BJ (cell line): ENCODE measurements around the gene CAPN3. TPM values are rescaled to one million over a fixed set of nuclear protein-coding genes. Genes with fewer than 3 reads are reported as not detected.
"Not testable (repeated sequence)": the region's sequence is repeated elsewhere in the genome, so short reads cannot be mapped to it uniquely, and the experiment has no call there.

ENCODE experiments used
- CTCF ChIA-PET: fragments of 350-600 bp; formaldehyde crosslinking; extraction: SDS; loops from one replicate; lab custom pipeline; 2021; ENCODE audit warnings: antibody characterized with exemption, inconsistent platforms; lab: Yijun Ruan, JAX
- POLR2A ChIA-PET: fragments of 300-600 bp; sonication (Branson Sonifier 250); formaldehyde crosslinking; extraction: SDS; loops from one replicate; lab custom pipeline; 2021; ENCODE audit warnings: antibody characterized with exemption; lab: Charles Lee
- DNase-seq: peaks from one replicate; pipeline ENCODE4 v3.0.0-alpha.2; 2011; ENCODE audit warnings: low read depth
- H3K27me3 ChIP-seq: 2 replicates; pipeline ENCODE4 v1.6.0; 2011; ENCODE audit warnings: low read length; ENCODE audit not compliant: control insufficient read depth, insufficient read depth
- H3K36me3 ChIP-seq: 2 replicates; pipeline ENCODE4 v1.5.1; 2011; ENCODE audit warnings: low read length; ENCODE audit not compliant: control insufficient read depth, insufficient read depth
- H3K4me3 ChIP-seq: 2 replicates; pipeline ENCODE4 v1.5.1; 2011; ENCODE audit warnings: low read depth, mild to moderate bottlenecking, control low read depth, low read length
- polyA plus RNA-seq: library from polyadenylated mRNA; depleted of rRNA; stranded (reverse); fragments of >200 nt; gene quantifications from 2 replicates; pipeline ENCODE4 v1.2.3, GENCODE V29; 2011
- TF ChIP-seq, protein P1 (sequence below): IDR thresholded peaks from 2 replicates; pipeline ENCODE4 v1.5.1; 2011; ENCODE audit warnings: low read depth, mild to moderate bottlenecking, control low read depth, inconsistent platforms, low read length, moderate library complexity; ENCODE audit not compliant: insufficient read depth

The CAPN3 gene
- polyA plus RNA-seq, 1 experiment = 6.6 TPM

GRCh38 chr15:42335074-42335473, 24.2 kb upstream of the CAPN3 start:
- POLR2A ChIA-PET = no interaction called here

DNA sequence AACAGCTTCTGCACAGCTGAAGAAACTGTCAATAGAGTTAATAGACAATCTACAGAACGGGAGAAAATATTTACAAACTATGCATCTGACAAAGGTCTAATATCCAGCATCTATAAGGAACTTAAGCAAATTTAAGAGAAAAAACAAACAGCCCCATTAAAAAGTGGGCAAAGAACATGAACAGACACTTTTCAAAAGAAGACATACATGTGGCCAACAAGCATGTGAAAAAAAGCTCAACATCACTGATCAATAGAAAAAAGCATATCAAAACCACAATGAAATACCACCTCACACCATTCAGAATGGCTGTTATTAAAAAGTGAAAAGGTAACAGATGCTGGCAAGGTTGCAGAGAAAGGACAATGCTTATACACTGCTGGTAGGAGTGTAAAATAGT, 22.7 kb upstream of the CAPN3 start:
- DNase-seq, POLR2A ChIA-PET, H3K36me3 ChIP-seq, CTCF ChIA-PET, H3K4me3 ChIP-seq, H3K27me3 ChIP-seq: not testable (repeated sequence)

More at GRCh38 chr15:42335074-42335473, 24.2 kb upstream of the CAPN3 start:
- Histone ChIP-seq H3K4me3 (no peak overlapping the region), H3K36me3 (no peaks in the 10 kb centered on the region), H3K27me3 (no peaks in the 10 kb centered on the region)
- TF ChIP-seq, protein P1, sequence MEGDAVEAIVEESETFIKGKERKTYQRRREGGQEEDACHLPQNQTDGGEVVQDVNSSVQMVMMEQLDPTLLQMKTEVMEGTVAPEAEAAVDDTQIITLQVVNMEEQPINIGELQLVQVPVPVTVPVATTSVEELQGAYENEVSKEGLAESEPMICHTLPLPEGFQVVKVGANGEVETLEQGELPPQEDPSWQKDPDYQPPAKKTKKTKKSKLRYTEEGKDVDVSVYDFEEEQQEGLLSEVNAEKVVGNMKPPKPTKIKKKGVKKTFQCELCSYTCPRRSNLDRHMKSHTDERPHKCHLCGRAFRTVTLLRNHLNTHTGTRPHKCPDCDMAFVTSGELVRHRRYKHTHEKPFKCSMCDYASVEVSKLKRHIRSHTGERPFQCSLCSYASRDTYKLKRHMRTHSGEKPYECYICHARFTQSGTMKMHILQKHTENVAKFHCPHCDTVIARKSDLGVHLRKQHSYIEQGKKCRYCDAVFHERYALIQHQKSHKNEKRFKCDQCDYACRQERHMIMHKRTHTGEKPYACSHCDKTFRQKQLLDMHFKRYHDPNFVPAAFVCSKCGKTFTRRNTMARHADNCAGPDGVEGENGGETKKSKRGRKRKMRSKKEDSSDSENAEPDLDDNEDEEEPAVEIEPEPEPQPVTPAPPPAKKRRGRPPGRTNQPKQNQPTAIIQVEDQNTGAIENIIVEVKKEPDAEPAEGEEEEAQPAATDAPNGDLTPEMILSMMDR = no peak
- CTCF ChIA-PET = no interaction called here
- DNase-seq = no peak

DNA sequence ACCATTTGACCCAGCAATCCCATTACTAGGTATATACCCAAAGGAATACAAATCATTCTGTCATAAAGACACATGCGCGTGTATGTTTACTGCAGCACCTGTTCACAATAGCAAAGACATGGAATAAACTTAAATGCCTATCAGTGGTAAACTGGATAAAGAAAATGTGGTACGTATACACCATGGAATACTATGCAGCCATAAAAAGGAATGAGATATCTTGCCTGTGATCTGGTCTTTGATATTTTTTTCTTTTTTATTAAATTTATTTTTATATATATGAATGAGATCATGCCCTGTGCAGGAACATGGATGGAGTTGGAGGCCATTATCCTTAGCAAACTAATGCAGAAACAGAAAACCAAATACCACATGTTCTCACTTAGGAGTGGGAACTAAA, 22.2 kb upstream of the CAPN3 start:
- H3K36me3 ChIP-seq, POLR2A ChIA-PET, DNase-seq, H3K27me3 ChIP-seq, CTCF ChIA-PET, H3K4me3 ChIP-seq: not testable (repeated sequence)

- CTCF ChIA-PET = interaction anchor here (0.7 kb wide), 1 partner anchor 17 kb away, joined by 3 read pairs; no protein-coding TSS in a partner anchor
- TF ChIP-seq, protein P1 = no peak
- Histone ChIP-seq H3K4me3 (no peak overlapping the region), H3K27me3 (no peaks in the 10 kb centered on the region), H3K36me3 (no peaks in the 10 kb centered on the region)
- DNase-seq = no peak
- POLR2A ChIA-PET = no interaction called here
Observed at GRCh38 chr15:42338500-42338899, 20.8 kb upstream of the CAPN3 start.

DNA sequence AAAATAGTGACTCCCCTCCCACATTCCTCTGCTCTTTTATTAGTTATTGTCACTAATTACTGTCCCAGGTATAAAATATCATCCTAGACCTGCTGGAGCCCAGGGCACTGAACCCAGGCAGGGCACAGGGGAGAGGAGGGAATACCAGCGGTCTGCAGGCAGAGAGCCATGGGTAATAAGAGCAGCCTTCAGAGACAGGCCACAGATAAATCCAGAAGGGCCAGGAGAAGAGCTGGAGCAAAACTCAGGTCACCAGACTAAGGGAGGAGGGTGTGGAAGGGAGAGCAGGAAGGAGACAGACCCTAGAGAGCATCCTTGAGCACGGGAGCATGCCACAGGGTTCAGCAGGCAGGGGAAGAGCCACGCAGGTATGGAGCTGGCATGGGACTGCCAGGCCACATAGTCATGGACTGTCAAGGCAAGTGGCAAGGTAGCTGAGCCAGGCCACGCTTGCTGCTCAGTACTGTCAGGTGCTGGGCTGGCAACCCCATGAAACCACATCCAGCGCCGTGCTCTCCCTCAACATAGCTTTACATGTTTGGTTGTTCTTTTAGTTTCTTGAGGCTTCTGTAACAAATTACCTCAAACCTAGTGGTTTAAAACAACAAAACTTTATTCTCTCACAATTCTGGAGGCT, 15.6 kb upstream of the CAPN3 start:
- peaks cover 3% of the 10 kb centered on the region for H3K36me3 ChIP-seq
- TF ChIP-seq, protein P1 = no peak
- DNase-seq = no peak
- POLR2A ChIA-PET = no interaction called here
- H3K4me3 ChIP-seq = no peak overlapping the region
- H3K27me3 ChIP-seq = no peaks in the 10 kb centered on the region
- CTCF ChIA-PET = no interaction called here

DNA sequence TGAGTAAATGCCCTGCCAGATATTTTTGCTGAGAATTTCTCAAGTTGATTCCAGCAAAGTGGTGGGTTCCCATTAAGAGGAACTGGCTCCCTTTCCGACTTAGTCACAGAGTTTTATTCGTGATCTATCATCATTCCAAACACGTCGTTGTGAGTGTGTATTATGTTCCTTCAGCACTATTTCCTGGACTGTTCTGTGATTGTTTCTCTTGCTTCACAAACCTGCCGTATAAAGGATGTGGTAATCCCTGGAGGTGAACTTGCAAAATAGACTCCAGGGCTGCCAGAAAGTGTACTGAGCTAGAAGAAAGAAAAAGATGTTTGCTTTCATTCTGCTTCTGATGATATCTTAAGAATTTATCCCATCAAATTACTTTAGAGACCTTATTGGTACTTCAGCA, 14.5 kb upstream of the CAPN3 start:
- Histone ChIP-seq H3K36me3 (peaks cover 3% of the 10 kb centered on the region), H3K4me3 (no peak overlapping the region), H3K27me3 (no peaks in the 10 kb centered on the region)
- ChIA-PET CTCF (no interaction called here), POLR2A (no interaction called here)
- peak; percentile 58 for DNase-seq
- TF ChIP-seq, protein P1 = no peak
